Parathyroid adenoma (tissue), 2 donors: ENCODE measurements around the gene VCL.

Source experiments
- H2AFZ ChIP-seq: fragments of 300-600 bp; sonication (generic); one replicate; pipeline ENCODE4 v1.7.0; 2017; ENCODE audit warnings: antibody characterized with exemption, mild to moderate bottlenecking
- H3K27ac ChIP-seq: fragments of 300-600 bp; sonication (generic); one replicate; pipeline ENCODE4 v1.7.0; 2017
- H3K27me3 ChIP-seq: fragments of 300-600 bp; sonication (generic); one replicate; pipeline ENCODE4 v1.7.0; 2017; ENCODE audit warnings: low read length; ENCODE audit not compliant: control insufficient read depth, insufficient read depth
- H3K36me3 ChIP-seq: fragments of 300-600 bp; sonication (generic); one replicate; pipeline ENCODE4 v1.7.0; 2017; ENCODE audit warnings: low read length; ENCODE audit not compliant: control insufficient read depth, insufficient read depth
- H3K4me1 ChIP-seq: fragments of 300-600 bp; sonication (generic); one replicate; pipeline ENCODE4 v1.7.0; 2017; ENCODE audit warnings: control low read depth
- H3K4me2 ChIP-seq: fragments of 300-600 bp; sonication (generic); one replicate; pipeline ENCODE4 v1.7.0; 2017; ENCODE audit warnings: low read length
- H3K4me3 ChIP-seq: fragments of 300-600 bp; sonication (generic); one replicate; pipeline ENCODE4 v1.7.0; 2017; ENCODE audit warnings: low read depth, low read length
- H3K79me2 ChIP-seq: fragments of 300-600 bp; sonication (generic); one replicate; pipeline ENCODE4 v1.7.0; 2017; ENCODE audit warnings: control low read depth
- H3K9ac ChIP-seq: fragments of 300-600 bp; sonication (generic); one replicate; pipeline ENCODE4 v1.7.0; 2017; ENCODE audit warnings: mild to moderate bottlenecking
- H3K9me3 ChIP-seq: fragments of 300-600 bp; sonication (generic); one replicate; pipeline ENCODE4 v1.7.0; 2017; ENCODE audit warnings: low read length; ENCODE audit not compliant: control insufficient read depth
- TF ChIP-seq, protein P1 (sequence below): fragments of 300-600 bp; sonication (generic); IDR thresholded peaks from one replicate; pipeline ENCODE4 v1.7.0; 2017; ENCODE audit warnings: antibody characterized with exemption, mild to moderate bottlenecking
- donor health status: primary hyperparathyroidism.

Gene VCL

GRCh38 chr10:73954737-73955136 lies 43.2 kb upstream of the VCL start:
- Histone ChIP-seq H3K79me2 (no peaks in the 10 kb centered on the region), H2AFZ (no peak overlapping the region), H3K27ac (no peak overlapping the region), H3K36me3 (no peaks in the 10 kb centered on the region), H3K4me2 (no peak overlapping the region), H3K27me3 (no peaks in the 10 kb centered on the region), H3K4me3 (no peak overlapping the region), H3K9me3 (no peaks in the 10 kb centered on the region), H3K4me1 (peaks cover 11% of the 10 kb centered on the region), H3K9ac (no peak overlapping the region)
- TF ChIP-seq, protein P1, sequence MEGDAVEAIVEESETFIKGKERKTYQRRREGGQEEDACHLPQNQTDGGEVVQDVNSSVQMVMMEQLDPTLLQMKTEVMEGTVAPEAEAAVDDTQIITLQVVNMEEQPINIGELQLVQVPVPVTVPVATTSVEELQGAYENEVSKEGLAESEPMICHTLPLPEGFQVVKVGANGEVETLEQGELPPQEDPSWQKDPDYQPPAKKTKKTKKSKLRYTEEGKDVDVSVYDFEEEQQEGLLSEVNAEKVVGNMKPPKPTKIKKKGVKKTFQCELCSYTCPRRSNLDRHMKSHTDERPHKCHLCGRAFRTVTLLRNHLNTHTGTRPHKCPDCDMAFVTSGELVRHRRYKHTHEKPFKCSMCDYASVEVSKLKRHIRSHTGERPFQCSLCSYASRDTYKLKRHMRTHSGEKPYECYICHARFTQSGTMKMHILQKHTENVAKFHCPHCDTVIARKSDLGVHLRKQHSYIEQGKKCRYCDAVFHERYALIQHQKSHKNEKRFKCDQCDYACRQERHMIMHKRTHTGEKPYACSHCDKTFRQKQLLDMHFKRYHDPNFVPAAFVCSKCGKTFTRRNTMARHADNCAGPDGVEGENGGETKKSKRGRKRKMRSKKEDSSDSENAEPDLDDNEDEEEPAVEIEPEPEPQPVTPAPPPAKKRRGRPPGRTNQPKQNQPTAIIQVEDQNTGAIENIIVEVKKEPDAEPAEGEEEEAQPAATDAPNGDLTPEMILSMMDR: no peak

GRCh38 chr10:73955719-73956118 lies 42.2 kb upstream of the VCL start:
- Histone ChIP-seq H3K27ac (peak overlapping the region; percentile 88), H3K4me1 (peaks cover 11% of the 10 kb centered on the region), H3K79me2 (no peaks in the 10 kb centered on the region), H2AFZ (no peak overlapping the region), H3K9ac (no peak overlapping the region), H3K4me3 (no peak overlapping the region), H3K9me3 (no peaks in the 10 kb centered on the region), H3K36me3 (no peaks in the 10 kb centered on the region), H3K4me2 (no peak overlapping the region), H3K27me3 (no peaks in the 10 kb centered on the region)
- TF ChIP-seq, protein P1: no peak

DNA sequence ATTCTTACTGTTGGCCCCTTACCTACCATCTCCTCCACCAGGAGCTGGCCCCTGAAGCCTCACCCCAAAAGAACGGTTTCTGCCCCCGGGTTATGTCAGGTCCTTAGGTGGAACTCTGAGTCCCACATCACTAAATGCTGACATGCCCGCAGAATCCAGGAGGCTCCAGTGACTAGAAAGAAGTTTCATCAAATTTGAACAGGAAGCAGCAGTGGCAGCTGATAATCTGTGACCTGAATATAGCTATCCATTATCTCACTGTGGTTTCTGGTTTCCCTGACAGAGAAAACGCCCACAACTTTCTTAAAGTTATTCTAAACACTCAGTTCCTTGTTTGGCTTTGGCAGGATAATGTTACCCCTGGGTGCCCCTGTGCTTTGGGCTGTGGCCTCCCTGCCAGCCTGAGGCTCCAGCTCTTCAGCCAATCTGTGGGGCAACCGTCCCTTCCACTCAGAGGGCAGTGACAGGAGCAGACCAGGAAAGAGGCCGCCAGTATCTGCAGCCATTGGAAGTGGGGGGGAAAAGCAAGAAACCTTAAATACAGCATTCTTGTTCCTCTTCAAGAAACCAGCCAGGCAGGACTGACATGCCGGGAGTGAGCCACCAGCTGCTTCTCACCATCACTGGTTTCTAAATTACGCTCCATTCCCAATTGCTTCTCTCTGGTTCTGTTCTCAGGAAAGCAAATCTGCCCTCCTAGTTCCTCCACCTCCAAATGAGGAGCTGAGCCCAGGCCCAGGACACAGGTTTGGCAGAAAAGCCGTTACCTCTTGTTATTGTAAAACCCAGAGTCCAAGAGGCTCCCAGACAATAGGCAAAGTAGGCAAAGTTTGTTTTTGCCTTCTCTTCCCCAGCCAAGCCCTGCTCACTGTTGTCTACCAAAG lies 41.2 kb upstream of the VCL start:
- Histone ChIP-seq H3K79me2 (no peaks in the 10 kb centered on the region), H3K27me3 (no peaks in the 10 kb centered on the region), H3K27ac (peak overlapping the region; percentile 88), H3K9ac (peak overlapping the region; percentile 33), H2AFZ (peak overlapping the region; percentile 88), H3K4me3 (no peak overlapping the region), H3K4me1 (peaks cover 11% of the 10 kb centered on the region), H3K4me2 (peak overlapping the region; percentile 20), H3K9me3 (no peaks in the 10 kb centered on the region), H3K36me3 (no peaks in the 10 kb centered on the region)
- TF ChIP-seq, protein P1: no peak

DNA sequence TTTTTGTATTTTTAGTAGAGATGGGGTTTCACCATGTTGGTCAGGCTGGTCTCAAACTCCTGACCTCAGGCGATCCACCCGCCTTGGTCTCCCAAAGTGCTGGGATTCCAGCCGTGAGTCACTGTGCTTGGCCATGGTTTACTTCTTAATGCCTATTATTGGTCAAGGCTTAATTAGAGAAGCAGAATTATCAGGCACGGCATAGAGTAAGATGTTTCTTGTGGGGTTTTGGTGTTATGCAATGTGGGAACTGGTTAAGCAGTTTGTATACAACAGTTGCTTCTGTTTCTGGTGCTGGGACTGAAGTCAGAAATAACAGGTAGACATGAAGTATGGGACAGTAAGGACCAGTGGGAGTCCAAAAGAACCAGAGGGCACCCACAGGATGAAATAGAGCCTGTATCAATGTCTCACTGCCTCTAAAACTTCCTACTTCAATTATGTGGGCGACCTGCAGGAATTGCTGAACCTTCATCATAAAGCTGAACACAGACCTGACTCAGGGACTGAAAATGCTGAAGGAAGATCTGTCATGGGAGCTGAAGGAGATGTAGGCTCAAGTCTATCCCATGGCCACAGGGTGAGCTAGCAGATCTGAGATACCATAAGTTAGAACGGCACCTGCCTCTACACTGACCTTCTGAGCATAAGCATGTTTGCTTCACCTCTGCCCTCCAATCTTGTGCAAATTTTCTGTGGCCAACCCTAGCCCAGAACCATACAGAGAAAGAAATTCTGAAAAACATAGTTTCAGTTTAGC lies 38.3 kb upstream of the VCL start:
- TF ChIP-seq, protein P1: no peak
- H3K4me2 ChIP-seq: no peak overlapping the region
- no peaks in the 10 kb centered on the region for H3K27me3 ChIP-seq
- peaks cover 11% of the 10 kb centered on the region for H3K4me1 ChIP-seq
- H3K9me3 ChIP-seq: no peaks in the 10 kb centered on the region
- H3K36me3 ChIP-seq: no peaks in the 10 kb centered on the region
- H3K4me3 ChIP-seq: no peak overlapping the region
- no peak overlapping the region for H3K9ac ChIP-seq
- no peaks in the 10 kb centered on the region for H3K79me2 ChIP-seq
- H2AFZ ChIP-seq: no peak overlapping the region
- H3K27ac ChIP-seq: no peak overlapping the region
